Heart right ventricle (tissue), 16 donors: ENCODE measurements around the gene RAPGEF2. TPM values are rescaled to one million over a fixed set of nuclear protein-coding genes. Genes with fewer than 3 reads are reported as not detected.

ENCODE experiments used
- ATAC-seq, 8 donors: fragments of 200-7000 bp; cut with Tn5 transposase; one replicate each; pipeline ENCODE4 v1.9.1; 2020; ENCODE audit warnings: mild to moderate bottlenecking in 8 of 8, moderate library complexity in 8 of 8, moderate number of reproducible peaks in 1 of 8
- DNase-seq, 2 donors: peaks; one replicate each; pipeline ENCODE4 v3.0.0-alpha.2; 2020
- H3K27ac ChIP-seq, 10 donors: fragments of 200-600 bp; sonication (generic) in 2 of 10; one replicate each; pipeline versions ENCODE4 v1.5.0 to v1.8.0; 2020 to 2022; ENCODE audit warnings: mild to moderate bottlenecking in 3 of 10
- H3K27me3 ChIP-seq, 7 donors: fragments of 200-600 bp; one replicate each; pipeline ENCODE4 v1.8.0; 2021 to 2022; ENCODE audit warnings: mild to moderate bottlenecking in 2 of 7
- H3K36me3 ChIP-seq, 9 donors: fragments of 200-600 bp; sonication (generic) in 1 of 9; one replicate each; pipeline versions ENCODE4 v1.5.0 to v1.8.0; 2020 to 2022; ENCODE audit warnings: mild to moderate bottlenecking in 2 of 9
- H3K4me1 ChIP-seq, 9 donors: fragments of 200-600 bp; sonication (generic) in 1 of 9; one replicate each; pipeline versions ENCODE4 v1.5.0 to v1.8.0; 2020 to 2022; ENCODE audit warnings: mild to moderate bottlenecking in 4 of 9
- H3K4me3 ChIP-seq, 10 donors: fragments of 200-600 bp; sonication (generic) in 2 of 10; one replicate each; pipeline versions ENCODE4 v1.5.0 to v1.8.0; 2020 to 2022; ENCODE audit warnings: mild to moderate bottlenecking in 7 of 10, moderate library complexity in 2 of 10
- H3K9me3 ChIP-seq, 11 donors: fragments of 200-600 bp in 10 of 11; sonication (generic) in 2 of 11; one replicate each; pipeline versions ENCODE4 v1.5.0 to v1.8.0; 2013 to 2022; ENCODE audit warnings: mild to moderate bottlenecking in 2 of 11, control low read depth in 1 of 11, moderate library complexity in 1 of 11
- CTCF ChIP-seq, 9 donors: fragments of 200-600 bp; sonication (generic) in 2 of 9; IDR thresholded peaks; one replicate each; pipeline versions ENCODE4 v1.5.0 to v1.8.0; 2021 to 2022; ENCODE audit warnings: antibody characterized with exemption in 9 of 9, mild to moderate bottlenecking in 5 of 9, moderate library complexity in 1 of 9
- WGBS, 2 donors: extraction: QIAGEN DNeasy Blood & Tissue Kit; methylation state at CpG; one replicate each; pipeline ENCODE4 v1.1.7; 2013; ENCODE audit warnings: inconsistent platforms in 1 of 2; 5-methylcytosine and 5-hydroxymethylcytosine counted together
- intact Hi-C, 10 donors: fragments of 100-400 bp; cut with DNase I; formaldehyde crosslinking; loops; one replicate each; pipeline versions ENCODE4 v1.11.1 to v1.14.2; 2022
- polyA plus RNA-seq, 2 donors: library from polyadenylated mRNA; stranded (reverse); fragments of 200-250 nt; gene quantifications; one replicate each; pipeline ENCODE4 v1.2.3, GENCODE V29; 2013
- total RNA-seq, 10 donors: library from RNA; stranded (reverse); fragmentation: NEBNext Ultra II Directional in 3 of 10; extraction: Animal tissue kit (Norgen Biotek cat#: 25700) in 3 of 10; gene quantifications; one replicate each; pipeline versions ENCODE4 v1.2.1 to v1.2.4, GENCODE V29; 2021 to 2023
- donor health status: Arrhythmogenic right ventricular cardiomyopathy.
- donor health status: ischemic (EF 13 %, LVEDD 7.1; RV severe dilation, severe dysfunction).
- donor health status: healthy with polysubstance abuse.
- donor health status: DM: no; HTN: yes; CAD: no.
- donor health status: DM: no; HTN: no; CAD: no.
- donor health status: ischemic (EF 25% LVEDD 6.9; RV normal size, moderate dysfunction).
- donor health status: ischemic (EF 25% LVEDD 5.7; RV mildly dilated, moderate dysfunction).
- donor health status: healthy.
- donor health status: DM: yes; HTN: yes; CAD: no.
- donor health status: Ischemic cardiomyopathy.
- donor health status: ischemic (EF 35%, LVEDD 5.7; RV mildly dilated, moderate dysfunction).
- donor health status: nonischemic (EF 11% LVEDD 7.7; RV severe dilation, severe dysfunction).
- donor health status: DM: yes; HTN: yes; CAD: no.
- donor health status: PGD.
- donor health status: ischemic (EF 29% LVEDD 5.4; RV normal size, mild dysfunction).
- donor health status: nonischemic (EF 23%, LVEDD 6.1; RV moderate dilation, normal function).

Gene RAPGEF2
- total and polyA plus RNA-seq, 12 donors, result 9.2 to 68.8 (median 53.7) TPM

GRCh38 chr4:159379836-159380235 is 277.0 kb downstream of the RAPGEF2 start:
- DNase-seq, result no peak
- TF ChIP-seq CTCF (IDR thresholded peaks at IDR 0.05), result no peak
- 89 to 96% methylated on average over 2 of the region's 2 CpGs for WGBS, 2 donors
- intact Hi-C loops, result no loop called here
- Histone ChIP-seq H3K9me3 (no peaks in the 10 kb centered on the region), H3K27me3 (no peaks in the 10 kb centered on the region), H3K4me3 (no peak overlapping the region), H3K27ac (no peak overlapping the region), H3K4me1 (peaks cover 0 to 23% (median 6%) of the 10 kb centered on the region in 9 donors), H3K36me3 (no peaks in the 10 kb centered on the region)
- no peak for ATAC-seq

GRCh38 chr4:159382856-159383561 is 280.1 kb downstream of the RAPGEF2 start:
- ATAC-seq (peak in 1 of 8 donors; percentile 21), DNase-seq (no peak)
- Histone ChIP-seq H3K4me3 (peak overlapping the region in 1 of 10 donors; percentile 24), H3K9me3 (peaks cover 0 to 19% (median 0%) of the 10 kb centered on the region in 11 donors), H3K27me3 (no peaks in the 10 kb centered on the region), H3K27ac (peak overlapping the region in 2 of 10 donors; percentile 22 to 54), H3K4me1 (peaks cover 0 to 24% (median 0%) of the 10 kb centered on the region in 9 donors), H3K36me3 (no peaks in the 10 kb centered on the region)
- 69 to 73% methylated on average over 8 of the region's 8 CpGs for WGBS, 2 donors
- intact Hi-C loops, result no loop called here
- TF ChIP-seq CTCF (IDR thresholded peaks at IDR 0.05), result no peak

GRCh38 chr4:159383562-159383931 is 280.7 kb downstream of the RAPGEF2 start:
- DNase-seq (no peak), ATAC-seq (no peak)
- intact Hi-C loops, result no loop called here
- H3K27me3 ChIP-seq, result no peaks in the 10 kb centered on the region
- no peak overlapping the region for H3K27ac ChIP-seq
- no peak for TF ChIP-seq CTCF (IDR thresholded peaks at IDR 0.05)
- H3K4me3 ChIP-seq, result no peak overlapping the region
- no peaks in the 10 kb centered on the region for H3K36me3 ChIP-seq
- H3K4me1 ChIP-seq, result peaks cover 0 to 24% (median 0%) of the 10 kb centered on the region in 9 donors
- whole genome bisulfite sequencing, 2 donors, result 71 to 80% methylated on average over 3 of the region's 3 CpGs
- H3K9me3 ChIP-seq, result peaks cover 0 to 19% (median 0%) of the 10 kb centered on the region in 11 donors

GRCh38 chr4:159384017-159384416 is 281.1 kb downstream of the RAPGEF2 start:
- ATAC-seq (no peak), DNase-seq (no peak)
- H3K4me1 ChIP-seq, result peaks cover 0 to 24% (median 0%) of the 10 kb centered on the region in 9 donors
- H3K36me3 ChIP-seq, result no peaks in the 10 kb centered on the region
- no peaks in the 10 kb centered on the region for H3K27me3 ChIP-seq
- peaks cover 0 to 19% (median 0%) of the 10 kb centered on the region in 11 donors for H3K9me3 ChIP-seq
- intact Hi-C loops, result no loop called here
- TF ChIP-seq CTCF (IDR thresholded peaks at IDR 0.05), result no peak
- peak overlapping the region in 1 of 10 donors; percentile 5 for H3K27ac ChIP-seq
- no peak overlapping the region for H3K4me3 ChIP-seq
